Skeletal muscle tissue (tissue), 4 donors: ENCODE measurements around the gene CDX1. TPM values are rescaled to one million over a fixed set of nuclear protein-coding genes. Genes with fewer than 3 reads are reported as not detected.

Experiments
- H3K27ac ChIP-seq: one replicate; pipeline ENCODE4 v1.7.0; 2013; ENCODE audit warnings: mild to moderate bottlenecking, low read depth, low read length, inconsistent platforms
- H3K27me3 ChIP-seq, 3 donors: one replicate each; pipeline ENCODE4 v1.7.0; 2013; ENCODE audit warnings: low read length in 3 of 3; ENCODE audit not compliant: control insufficient read depth in 3 of 3, insufficient read depth in 3 of 3
- H3K36me3 ChIP-seq, 3 donors: one replicate each; pipeline ENCODE4 v1.7.0; 2013; ENCODE audit warnings: low read length in 3 of 3; ENCODE audit not compliant: control insufficient read depth in 3 of 3, insufficient read depth in 3 of 3
- H3K4me1 ChIP-seq, 3 donors: one replicate each; pipeline ENCODE4 v1.7.0; 2013; ENCODE audit warnings: low read length in 3 of 3, mild to moderate bottlenecking in 3 of 3; ENCODE audit not compliant: control insufficient read depth in 3 of 3, insufficient read depth in 3 of 3
- H3K4me3 ChIP-seq, 3 donors: one replicate each; pipeline ENCODE4 v1.7.0; 2013; ENCODE audit warnings: low read length in 3 of 3
- H3K9ac ChIP-seq, 3 donors: one replicate each; pipeline ENCODE4 v1.7.0; 2013; ENCODE audit warnings: low read length in 3 of 3, mild to moderate bottlenecking in 3 of 3, moderate library complexity in 2 of 3, low read depth in 1 of 3
- H3K9me3 ChIP-seq, 3 donors: one replicate each; pipeline ENCODE4 v1.7.0; 2013; ENCODE audit warnings: low read length in 3 of 3; ENCODE audit not compliant: control insufficient read depth in 3 of 3
- total RNA-seq: library from RNA; depleted of rRNA; stranded (reverse); fragments of >200 nt; gene quantifications from one replicate; pipeline ENCODE4 v1.2.3, GENCODE V29; 2014
- donor health status: Osteomylitis.

Gene CDX1
- total RNA-seq, 1 donor from 2014 or later: not detected

DNA sequence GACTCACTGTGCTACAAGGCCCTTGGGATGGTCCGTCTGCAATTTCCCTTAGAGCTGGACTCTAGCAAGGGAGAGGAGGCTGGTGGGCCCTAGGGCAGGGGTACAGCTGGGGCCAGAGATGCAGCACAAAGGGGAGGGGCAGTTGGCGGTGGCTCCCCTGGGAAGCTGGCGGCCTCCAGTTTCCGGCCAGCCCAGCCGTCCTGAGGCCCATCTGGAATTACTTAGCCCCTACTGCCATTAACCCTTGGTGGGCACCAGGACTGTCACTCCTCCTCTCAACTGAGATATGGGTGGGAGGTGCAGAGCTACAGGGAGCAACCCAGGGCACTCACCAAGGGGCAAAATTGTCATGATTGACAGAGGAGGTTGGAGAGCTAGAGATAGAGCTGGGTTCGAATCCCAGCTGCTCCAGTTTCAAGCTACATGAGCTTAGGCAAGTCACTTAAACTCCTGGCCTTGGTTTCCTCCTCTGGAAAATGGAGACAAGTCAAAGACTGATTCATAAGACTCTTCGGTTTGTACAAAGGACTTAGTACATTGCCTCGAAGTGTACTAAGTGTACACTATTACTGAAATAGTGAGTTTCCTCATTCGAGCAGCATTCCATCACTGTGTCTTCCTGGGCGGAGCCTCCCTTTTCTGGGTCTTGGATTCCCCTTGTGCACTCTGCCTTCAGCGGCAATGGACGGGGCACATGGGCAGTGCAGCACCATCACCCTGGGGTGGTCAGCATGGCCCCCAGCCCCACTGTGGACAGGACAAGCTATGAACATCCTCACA, 8.2 kb upstream of the CDX1 start:
- Histone ChIP-seq H3K4me3 (peak overlapping the region in 1 of 3 donors; percentile 41), H3K9me3 (no peaks in the 10 kb centered on the region), H3K27ac (peak overlapping the region; percentile 82), H3K9ac (peak overlapping the region in 2 of 3 donors; percentile 32 to 64), H3K36me3 (peaks cover 0 to 6% (median 3%) of the 10 kb centered on the region in 3 donors), H3K27me3 (no peaks in the 10 kb centered on the region), H3K4me1 (peaks cover 36 to 42% (median 42%) of the 10 kb centered on the region in 3 donors)

- peak overlapping the region in 2 of 3 donors; percentile 22 to 24 for H3K4me3 ChIP-seq
- peaks cover 42 to 49% (median 48%) of the 10 kb centered on the region in 3 donors for H3K4me1 ChIP-seq
- no peaks in the 10 kb centered on the region for H3K9me3 ChIP-seq
- peak overlapping the region; percentile 82 for H3K27ac ChIP-seq
- peak overlapping the region in 2 of 3 donors; percentile 32 to 40 for H3K9ac ChIP-seq
- peaks cover 0 to 2% (median 0%) of the 10 kb centered on the region in 3 donors for H3K36me3 ChIP-seq
- H3K27me3 ChIP-seq: no peaks in the 10 kb centered on the region
These were observed 7.5 kb upstream of the CDX1 start for GRCh38 chr5:150159031-150159430.

GRCh38 chr5:150159741-150160179, 6.8 kb upstream of the CDX1 start:
- H3K9ac ChIP-seq: peak overlapping the region in 1 of 3 donors; percentile 75
- H3K4me1 ChIP-seq: peaks cover 49 to 56% (median 54%) of the 10 kb centered on the region in 3 donors
- H3K4me3 ChIP-seq: no peak overlapping the region
- peak overlapping the region; percentile 82 for H3K27ac ChIP-seq
- peaks cover 0 to 2% (median 0%) of the 10 kb centered on the region in 3 donors for H3K36me3 ChIP-seq
- H3K27me3 ChIP-seq: no peaks in the 10 kb centered on the region
- no peaks in the 10 kb centered on the region for H3K9me3 ChIP-seq

DNA sequence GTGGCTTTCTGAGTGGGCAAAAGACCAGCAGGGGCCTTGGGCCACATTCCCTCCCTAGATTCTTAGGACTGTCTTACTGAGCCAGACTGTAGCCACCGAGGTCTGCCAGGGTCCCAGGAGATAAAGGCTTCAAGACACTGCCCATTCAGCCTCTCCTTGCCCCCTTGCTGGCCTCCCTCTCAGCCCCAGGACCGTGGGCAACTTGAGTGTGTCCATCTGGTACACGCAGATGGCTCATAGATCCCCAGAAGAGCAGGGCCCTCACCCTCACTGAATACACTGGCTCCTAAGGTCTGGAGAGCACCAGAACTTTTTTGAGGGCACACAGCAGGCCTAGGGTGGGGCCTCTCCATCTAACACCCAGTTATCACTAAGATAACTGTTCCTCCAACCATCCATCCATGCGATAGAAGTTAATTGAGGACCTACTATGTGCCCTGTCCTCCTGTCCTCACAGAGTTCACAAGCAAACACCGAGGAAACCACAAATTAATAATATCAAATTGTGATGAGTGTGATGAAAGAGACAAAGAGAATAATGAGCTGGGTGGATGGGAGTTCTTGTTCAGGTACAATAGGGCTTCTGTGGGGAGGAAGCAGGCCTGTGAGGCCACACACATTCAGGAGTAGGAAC, 6.0 kb upstream of the CDX1 start:
- H3K4me1 ChIP-seq: peaks cover 55 to 61% (median 61%) of the 10 kb centered on the region in 3 donors
- no peaks in the 10 kb centered on the region for H3K36me3 ChIP-seq
- no peaks in the 10 kb centered on the region for H3K27me3 ChIP-seq
- H3K27ac ChIP-seq: peak overlapping the region; percentile 82
- H3K9me3 ChIP-seq: no peaks in the 10 kb centered on the region
- peak overlapping the region in 2 of 3 donors; percentile 7 to 75 for H3K9ac ChIP-seq
- H3K4me3 ChIP-seq: no peak overlapping the region

DNA sequence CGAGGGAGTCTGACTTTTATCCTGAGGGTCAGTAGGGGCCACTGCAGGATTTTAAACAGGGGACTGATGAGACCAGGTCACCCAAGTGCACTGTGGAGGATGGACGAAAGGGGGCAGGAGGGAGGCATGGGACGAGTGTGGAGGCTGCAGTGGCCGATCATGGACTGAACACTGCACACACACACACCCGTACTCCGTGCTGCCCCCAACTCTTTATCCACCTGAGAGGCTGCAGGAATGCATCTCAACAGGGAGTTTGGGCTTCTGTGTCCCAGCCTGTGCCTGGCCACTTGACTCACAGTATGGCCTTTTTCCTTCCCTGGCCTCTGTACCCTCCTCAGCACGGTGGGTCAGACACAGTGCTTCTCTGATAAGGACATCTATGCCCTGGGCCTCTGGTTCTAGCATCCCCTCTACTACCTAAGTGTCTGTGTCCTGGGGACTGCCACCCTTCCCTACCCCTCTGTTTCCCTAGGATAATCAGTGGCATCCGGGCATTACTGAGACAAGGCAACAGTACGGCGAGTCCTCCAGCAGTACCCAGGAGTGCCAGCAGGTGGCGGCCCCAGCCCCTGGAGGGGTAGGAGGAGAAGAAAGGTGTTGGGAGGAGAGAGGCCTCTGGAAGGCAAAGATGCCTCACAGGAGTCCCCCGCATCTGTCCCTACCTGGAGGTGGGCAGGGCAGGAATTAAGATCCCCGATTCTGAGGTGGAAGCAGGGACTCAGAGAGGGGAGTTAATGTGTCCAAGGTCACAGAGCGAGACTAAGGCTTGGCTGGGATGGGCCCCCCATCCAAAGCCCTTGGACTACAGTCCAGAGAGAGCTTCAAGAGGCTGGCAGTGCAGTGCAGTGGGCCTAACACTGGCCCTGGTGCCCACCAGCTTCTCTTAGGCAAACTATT, 5.1 kb upstream of the CDX1 start:
- peak overlapping the region; percentile 82 for H3K27ac ChIP-seq
- peaks cover 54 to 55% (median 55%) of the 10 kb centered on the region in 3 donors for H3K4me1 ChIP-seq
- H3K36me3 ChIP-seq: no peaks in the 10 kb centered on the region
- no peak overlapping the region for H3K4me3 ChIP-seq
- no peaks in the 10 kb centered on the region for H3K27me3 ChIP-seq
- peak overlapping the region in 1 of 3 donors; percentile 72 for H3K9ac ChIP-seq
- H3K9me3 ChIP-seq: no peaks in the 10 kb centered on the region

DNA sequence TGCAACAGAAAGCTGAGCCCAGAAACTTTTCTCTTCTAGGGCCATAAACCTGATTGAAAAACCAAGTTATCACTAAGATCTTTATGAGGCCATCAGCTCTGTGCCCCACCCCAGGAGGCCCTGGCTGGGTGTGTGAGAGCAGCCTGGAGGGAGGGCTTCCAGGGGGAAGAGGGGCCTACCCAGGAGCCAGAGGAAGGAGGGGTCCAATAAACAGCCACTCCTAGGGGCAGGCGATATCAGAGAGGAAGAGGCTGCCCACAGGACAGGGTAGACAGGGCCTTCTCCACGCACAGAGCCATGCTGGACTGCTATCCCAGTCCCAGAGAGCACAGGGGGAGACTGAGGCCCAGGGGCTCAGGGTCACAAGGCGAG, 4.5 kb upstream of the CDX1 start:
- H3K36me3 ChIP-seq: no peaks in the 10 kb centered on the region
- H3K27ac ChIP-seq: peak overlapping the region; percentile 40
- H3K4me1 ChIP-seq: peaks cover 53 to 54% (median 54%) of the 10 kb centered on the region in 3 donors
- H3K4me3 ChIP-seq: no peak overlapping the region
- H3K9ac ChIP-seq: peak overlapping the region in 1 of 3 donors; percentile 72
- peaks cover 0 to 2% (median under 1%) of the 10 kb centered on the region in 3 donors for H3K27me3 ChIP-seq
- H3K9me3 ChIP-seq: no peaks in the 10 kb centered on the region

GRCh38 chr5:150163035-150163434, 3.5 kb upstream of the CDX1 start:
- H3K27ac ChIP-seq: peak overlapping the region; percentile 45
- H3K9ac ChIP-seq: peak overlapping the region in 1 of 3 donors; percentile 33
- peak overlapping the region in 1 of 3 donors; percentile 41 for H3K4me3 ChIP-seq
- H3K27me3 ChIP-seq: peaks cover 3 to 10% (median 4%) of the 10 kb centered on the region in 3 donors
- peaks cover 46 to 51% (median 48%) of the 10 kb centered on the region in 3 donors for H3K4me1 ChIP-seq
- no peaks in the 10 kb centered on the region for H3K9me3 ChIP-seq
- H3K36me3 ChIP-seq: no peaks in the 10 kb centered on the region

DNA sequence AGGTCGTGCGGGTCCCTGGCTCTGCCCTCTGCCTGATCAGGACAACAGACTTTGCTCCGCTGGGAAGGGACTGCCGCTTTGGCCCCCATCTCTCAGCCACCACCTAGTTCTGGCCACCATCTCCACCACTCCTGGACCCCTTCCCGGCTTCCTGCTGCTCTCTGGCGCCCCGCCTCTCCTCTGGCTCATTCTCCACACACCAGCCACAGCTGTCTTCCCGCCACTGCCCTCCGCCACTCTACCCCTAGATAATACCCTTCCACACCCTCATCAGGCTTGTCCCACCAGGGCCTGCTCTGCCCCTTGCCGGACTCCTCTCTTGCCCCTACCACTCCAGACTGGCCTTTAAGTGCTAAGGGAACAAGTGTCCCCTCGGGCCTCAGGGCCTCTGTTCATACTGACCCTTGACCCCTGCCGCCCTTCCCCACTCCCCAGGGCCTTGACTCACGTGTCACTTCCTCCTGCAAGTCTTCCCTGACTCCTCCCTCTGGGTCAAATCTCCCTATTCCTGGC, 3.0 kb upstream of the CDX1 start:
- peak overlapping the region in 1 of 3 donors; percentile 62 for H3K9ac ChIP-seq
- H3K36me3 ChIP-seq: no peaks in the 10 kb centered on the region
- no peaks in the 10 kb centered on the region for H3K9me3 ChIP-seq
- peaks cover 3 to 10% (median 4%) of the 10 kb centered on the region in 3 donors for H3K27me3 ChIP-seq
- H3K4me3 ChIP-seq: peak overlapping the region in 1 of 3 donors; percentile 41
- H3K4me1 ChIP-seq: peaks cover 40 to 45% (median 44%) of the 10 kb centered on the region in 3 donors
- H3K27ac ChIP-seq: peak overlapping the region; percentile 45

DNA sequence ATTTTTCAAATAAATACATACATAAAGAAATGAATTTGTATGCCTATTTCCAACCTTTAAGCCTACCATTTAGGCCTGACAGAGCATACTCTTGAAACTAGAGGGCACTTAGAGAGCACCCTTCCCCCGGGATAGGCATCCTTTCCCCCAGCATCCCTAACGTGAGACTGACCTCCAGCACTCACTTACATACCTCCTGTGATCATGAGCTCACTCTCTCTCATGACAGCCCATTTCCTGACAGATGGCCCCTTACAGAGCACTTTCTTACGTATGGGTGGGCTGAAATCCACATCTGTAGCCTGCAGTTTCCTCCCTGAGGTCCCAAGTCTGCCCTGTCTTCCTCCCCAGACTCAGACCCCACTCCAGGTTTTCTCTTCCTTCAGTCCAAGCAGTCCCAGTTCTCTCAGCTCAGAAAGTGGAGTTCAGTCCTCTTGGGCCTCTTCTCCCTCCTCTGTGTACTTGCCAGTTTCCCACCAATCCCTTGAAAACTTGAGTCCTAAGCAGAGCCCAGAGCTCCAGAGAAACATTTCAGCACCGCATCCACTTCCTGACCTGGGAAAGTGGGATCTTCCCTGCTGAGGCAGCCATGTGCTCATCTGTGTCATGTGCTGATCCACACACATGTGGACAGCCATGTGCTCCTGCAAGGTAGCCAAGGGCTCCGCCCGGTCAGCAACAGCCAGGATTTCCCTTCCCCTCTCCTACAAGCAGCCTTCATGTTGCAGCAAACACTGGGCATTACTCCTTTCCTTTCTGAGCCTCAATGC, 2.2 kb upstream of the CDX1 start:
- Histone ChIP-seq H3K9ac (peak overlapping the region in 2 of 3 donors; percentile 33 to 54), H3K4me3 (no peak overlapping the region), H3K36me3 (no peaks in the 10 kb centered on the region), H3K9me3 (no peaks in the 10 kb centered on the region), H3K4me1 (peaks cover 36 to 41% (median 37%) of the 10 kb centered on the region in 3 donors), H3K27me3 (peaks cover 3 to 10% (median 4%) of the 10 kb centered on the region in 3 donors), H3K27ac (peak overlapping the region; percentile 54)
